GM21423 (cell line): ENCODE data around the gene VOPP1.
"Not testable (repeated sequence)": the region's sequence is repeated elsewhere in the genome, so short reads cannot be mapped to it uniquely, and the experiment has no call there.

Experiments used
- ATAC-seq: cut with Tn5 transposase; IDR thresholded peaks from one replicate; pipeline ENCODE4 v1.9.1; 2021; ENCODE audit warnings: mild to moderate bottlenecking, moderate library complexity; ENCODE audit not compliant: unreplicated experiment

The VOPP1 gene

DNA sequence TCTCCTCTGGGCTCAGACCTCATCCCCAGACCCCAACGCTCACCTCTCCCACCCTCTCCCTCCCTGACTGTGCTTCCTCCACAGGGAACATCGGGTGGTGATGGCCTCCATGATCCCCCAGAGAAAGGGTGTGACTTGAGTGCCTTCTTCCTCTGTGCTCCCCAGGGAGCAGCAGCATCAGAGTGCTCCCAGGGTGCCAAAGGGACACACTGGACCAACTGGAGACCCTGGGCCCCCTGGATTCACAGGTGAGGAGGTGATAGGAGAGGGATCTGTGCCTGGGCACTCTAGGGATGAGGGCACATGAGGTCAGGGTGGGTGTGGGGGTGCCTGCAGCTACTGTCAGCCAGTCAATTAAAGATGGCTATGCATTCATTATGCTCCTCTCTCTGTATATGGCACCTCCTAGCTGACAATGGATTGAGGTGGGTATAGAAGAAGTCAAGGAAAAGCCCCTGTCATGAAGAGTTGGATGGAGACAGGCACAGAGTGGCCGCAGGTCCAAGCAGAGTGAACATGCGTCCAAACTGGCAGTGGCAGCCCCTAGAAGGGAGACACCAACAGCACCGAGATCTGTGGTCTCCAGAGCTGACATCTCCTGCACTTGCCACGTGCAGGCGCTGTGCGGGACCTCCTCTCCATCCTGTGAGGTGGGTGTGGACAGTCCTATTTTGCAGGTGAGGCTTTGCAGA lies 15.5 kb upstream of the VOPP1 start:
- no peak for ATAC-seq

DNA sequence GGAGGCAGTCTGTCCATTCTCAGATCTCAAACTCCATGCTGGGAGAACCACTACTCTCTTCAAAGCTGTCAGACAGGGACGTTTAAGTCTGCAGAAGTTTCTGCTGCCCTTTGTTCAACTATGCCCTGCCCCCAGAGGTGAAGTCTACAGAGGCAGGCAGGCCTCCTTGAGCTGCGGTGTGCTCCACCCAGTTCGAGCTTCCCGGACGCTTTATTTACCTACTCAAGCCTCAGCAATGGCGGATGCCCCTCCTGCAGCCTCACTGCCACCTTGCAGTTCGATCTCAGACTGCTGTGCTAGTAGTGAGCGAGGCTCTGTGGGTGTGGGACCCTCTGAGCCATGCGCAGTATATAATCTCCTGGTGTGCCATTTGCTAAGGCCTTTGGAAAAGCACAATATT lies 10.4 kb upstream of the VOPP1 start:
- ATAC-seq: not testable (repeated sequence)

DNA sequence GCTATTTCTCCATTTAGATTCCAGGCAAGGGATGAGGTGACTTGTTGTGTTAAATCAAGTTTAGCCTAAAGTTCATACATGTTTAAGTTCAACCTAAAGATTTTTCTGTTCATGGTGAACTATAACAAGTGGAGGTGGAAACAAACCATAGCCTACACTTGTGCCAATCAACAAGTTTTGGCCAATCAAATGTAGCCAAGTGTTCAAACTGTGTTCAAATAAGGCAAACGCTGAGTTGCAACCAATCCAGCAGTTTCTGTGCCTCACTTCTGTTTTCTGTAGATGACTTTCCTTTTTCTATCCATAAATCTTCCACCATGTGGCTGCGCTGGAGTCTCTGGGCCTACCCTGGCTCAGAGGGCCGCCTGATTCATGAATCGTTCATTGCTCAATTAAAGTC lies 4.5 kb upstream of the VOPP1 start:
- ATAC-seq: no peak

DNA sequence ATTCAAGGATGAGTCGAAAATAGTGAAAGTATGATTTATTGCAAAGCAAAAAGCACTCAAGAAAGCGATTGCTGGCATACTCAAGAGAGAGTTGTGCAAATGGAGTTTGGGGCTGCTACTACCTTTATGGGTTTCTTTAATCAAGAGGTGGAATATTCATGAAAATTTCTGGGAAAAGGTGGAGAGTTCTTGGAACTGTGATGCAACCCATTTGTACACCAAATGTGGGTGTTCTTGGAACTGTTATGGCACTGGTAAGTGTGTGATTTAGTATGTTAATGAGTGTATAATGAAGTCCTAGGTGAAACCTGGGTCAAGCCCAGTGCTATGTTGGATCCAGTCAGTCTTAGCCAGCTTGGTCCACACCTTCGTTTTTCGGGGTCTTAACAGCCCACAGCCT lies 3.4 kb upstream of the VOPP1 start:
- ATAC-seq: no peak

DNA sequence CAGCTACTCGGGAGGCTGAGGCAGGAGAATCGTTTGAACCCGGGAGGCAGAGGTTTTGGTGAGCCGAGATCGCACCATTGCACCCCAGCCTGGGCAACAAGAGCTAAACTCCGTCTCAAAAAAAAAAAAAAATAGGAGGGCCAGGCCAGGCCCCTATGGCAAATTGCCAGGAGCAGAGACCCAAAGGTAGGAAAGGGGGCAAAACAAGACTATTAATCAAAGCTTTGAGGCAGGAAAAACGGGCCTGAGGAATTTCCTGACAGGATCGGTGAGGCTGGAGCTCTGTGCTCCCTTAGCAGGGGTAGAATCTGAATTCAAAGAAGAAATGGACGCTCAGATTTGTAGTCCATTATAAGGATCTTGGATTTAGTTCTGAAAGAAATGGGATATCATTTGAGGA lies 2.8 kb upstream of the VOPP1 start:
- ATAC-seq: no peak

DNA sequence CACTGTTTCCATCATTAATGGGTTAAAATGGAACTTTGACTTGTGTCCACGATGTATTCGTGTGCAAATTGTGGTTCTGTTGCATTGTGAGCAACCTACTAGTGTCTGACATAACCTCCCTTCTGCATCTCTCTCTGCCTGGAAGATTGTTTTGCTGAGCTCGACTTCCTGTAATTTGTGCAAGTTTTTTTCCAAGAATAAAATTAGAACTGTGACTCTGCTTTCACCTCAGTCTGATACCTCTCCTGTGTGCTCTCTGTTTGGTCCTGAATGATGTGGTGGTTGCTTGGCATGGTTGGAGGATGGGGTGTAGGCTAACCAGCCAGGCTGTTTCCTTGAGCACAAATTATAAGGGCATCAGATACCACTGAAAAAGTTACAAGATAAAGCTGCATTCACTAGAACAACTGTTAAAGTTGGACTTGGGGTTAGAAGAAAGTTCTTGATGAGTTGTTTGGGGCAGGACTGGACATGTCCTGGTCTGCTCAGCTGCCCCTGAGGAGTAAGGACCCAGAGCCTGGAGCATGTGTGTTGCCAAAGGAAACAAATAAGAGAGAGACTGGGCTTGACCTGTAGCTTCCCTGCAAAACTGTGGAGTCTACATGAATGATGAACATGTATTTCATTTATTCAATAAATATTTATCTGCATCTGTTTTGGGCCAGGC lies 1.9 kb upstream of the VOPP1 start:
- no peak for ATAC-seq

DNA sequence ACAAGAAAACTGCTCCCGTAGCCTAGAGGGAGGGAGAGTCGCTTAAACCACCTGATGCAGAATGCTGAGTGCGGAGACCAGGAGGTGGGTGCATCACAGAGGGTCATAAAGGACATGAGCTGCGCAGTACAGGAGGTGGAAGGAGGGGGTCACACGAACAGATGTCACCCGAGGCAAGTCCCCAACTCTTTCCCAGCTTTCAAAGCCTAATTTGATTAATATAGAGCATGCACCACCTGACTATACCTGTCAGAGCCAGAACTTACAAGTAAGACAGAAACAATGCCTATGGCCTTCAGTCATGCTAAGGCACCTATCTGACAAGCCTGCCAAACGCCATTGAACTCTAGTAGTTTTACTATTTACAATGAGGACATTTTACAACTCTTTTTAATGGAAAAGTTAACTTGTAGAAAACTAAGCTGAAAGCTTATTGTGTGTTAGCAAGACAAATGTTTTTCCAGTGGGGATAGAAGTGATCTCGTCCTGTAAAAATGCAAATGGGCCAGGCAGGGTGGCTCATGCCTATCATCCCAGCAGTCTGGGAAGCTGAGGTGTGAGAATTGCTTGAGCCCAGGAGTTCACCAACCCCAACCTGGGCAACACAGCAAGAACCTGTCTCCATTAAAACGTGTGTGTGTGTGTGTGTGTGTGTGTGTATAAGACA lies 1.1 kb upstream of the VOPP1 start:
- no peak for ATAC-seq

DNA sequence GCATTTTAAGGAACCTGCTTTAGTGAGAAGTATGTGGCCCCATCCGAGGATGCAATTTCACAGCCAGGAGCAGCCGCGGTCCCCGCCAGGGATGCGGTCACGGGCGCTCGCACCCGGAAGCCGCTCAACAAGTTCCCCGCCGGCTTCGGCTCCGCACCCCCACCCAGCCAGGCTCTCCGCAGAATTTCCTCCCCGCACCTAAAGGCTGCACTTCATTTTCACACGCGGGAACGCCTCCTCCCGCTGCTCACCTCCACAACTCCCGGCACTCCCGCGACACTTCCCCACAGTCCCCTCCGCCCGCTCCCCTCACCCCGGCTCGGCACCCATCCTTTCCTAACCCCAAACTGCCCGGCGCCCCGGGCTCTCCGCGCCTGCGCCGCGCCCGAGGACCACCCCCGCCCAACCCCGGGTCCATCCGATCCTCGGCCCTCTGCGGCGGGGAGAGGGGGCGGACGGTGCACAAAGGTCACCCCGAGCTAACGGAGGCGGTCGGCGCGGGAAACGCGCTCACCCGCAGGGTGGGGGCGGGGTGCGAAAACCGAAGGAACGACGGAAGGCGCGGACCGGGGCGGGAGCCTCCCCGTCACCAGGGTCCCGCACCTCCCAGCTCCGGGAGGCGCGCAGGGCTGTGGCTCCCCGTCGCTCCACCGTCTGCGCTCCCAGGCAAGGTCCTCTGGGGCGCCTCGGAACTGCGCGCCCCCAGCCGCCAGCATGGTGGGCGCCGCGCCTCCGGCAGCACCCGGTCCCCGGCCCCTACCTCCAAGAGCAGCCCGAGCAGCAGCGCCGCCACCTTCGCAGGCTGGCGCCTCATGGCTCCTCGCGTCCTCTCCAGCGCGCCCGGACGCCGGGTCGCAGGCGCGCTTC lies 558 bp downstream of the VOPP1 start:
- ATAC-seq: peak; percentile 18

DNA sequence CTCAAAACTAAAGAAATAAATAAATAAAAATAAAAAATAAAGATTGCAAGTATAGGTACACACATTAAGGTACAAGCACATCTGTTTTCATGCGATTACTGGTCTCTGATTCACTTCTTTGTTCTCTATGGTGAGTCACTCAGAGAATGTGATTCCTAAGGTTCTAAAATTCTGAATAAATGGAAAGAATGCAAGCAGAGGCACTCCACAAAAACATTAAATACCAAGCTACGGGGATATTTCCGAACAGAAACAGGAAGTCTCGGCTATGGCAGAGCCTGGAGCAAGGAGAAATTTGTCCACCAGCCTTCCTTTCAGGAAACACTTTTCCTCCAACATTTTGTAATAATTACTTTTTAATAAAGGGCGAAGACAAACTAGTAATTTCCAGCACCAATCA lies 1.4 kb downstream of the VOPP1 start:
- no peak for ATAC-seq

DNA sequence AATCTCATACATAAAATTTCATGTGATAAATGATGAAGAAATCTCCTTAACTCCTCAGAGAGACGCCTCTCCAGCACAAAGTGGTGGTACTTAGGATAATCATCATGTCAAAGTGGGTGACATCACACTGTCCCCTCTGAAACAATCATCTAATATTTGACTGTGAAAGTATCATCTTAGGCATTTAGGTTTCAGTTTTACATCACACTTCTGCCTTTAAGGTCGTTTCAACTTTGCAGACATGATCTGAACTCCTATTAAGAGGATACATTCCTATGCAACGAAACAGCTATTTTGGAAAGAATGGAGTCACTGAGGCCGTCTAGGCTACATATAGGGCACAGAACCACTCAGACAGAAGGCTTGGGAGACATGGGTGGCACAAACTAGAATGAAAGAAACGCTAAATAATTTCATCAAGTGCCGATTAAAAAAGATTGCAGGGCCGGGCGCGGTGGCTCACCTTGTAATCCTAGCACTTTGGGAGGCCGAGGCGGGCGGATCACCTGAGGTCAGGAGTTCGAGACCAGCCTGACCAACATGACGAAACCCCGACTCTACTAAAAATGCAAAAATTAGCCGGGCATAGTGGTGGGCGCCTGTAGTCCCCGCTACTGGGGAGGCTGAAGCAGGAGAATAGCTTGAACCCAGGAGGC lies 2.0 kb downstream of the VOPP1 start:
- peak; percentile 27 for ATAC-seq

DNA sequence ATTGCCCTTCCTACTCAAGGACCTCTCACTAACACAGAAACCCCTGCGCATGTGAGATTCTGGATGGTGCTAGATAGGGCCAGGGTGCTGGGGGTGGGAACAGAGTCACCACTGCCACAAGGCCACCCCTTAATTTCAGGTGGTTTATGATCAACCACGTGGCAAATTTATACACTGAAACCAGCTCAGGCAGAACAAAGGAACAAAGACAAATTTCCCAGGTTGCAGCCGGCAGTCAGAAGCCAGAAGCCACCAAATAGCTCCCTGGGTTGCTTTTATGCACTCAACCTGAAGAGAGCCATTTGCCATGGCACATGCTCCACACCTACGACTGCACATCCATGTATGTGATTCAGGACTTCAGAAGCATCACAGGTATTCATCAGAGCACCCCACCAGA lies 2.5 kb downstream of the VOPP1 start:
- peak; percentile 29 for ATAC-seq

DNA sequence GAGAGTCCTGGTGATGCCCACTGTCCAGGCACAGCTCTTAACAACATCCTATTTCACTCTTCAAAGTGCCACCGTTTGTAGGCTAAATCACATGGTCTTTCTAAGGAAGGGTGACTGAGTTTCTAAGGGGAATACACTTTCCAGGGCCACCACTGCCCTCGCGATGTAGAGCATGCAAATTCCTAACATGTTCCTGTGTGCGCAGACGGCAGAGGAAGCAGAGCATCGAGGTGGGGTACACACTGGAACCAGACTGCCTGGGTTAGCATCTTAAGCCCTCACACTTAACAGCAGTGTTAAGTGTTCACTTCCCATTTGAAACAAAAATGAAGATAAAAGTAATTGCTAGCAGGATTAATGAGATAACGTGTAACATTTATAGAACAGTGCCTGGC lies 3.0 kb downstream of the VOPP1 start:
- no peak for ATAC-seq

DNA sequence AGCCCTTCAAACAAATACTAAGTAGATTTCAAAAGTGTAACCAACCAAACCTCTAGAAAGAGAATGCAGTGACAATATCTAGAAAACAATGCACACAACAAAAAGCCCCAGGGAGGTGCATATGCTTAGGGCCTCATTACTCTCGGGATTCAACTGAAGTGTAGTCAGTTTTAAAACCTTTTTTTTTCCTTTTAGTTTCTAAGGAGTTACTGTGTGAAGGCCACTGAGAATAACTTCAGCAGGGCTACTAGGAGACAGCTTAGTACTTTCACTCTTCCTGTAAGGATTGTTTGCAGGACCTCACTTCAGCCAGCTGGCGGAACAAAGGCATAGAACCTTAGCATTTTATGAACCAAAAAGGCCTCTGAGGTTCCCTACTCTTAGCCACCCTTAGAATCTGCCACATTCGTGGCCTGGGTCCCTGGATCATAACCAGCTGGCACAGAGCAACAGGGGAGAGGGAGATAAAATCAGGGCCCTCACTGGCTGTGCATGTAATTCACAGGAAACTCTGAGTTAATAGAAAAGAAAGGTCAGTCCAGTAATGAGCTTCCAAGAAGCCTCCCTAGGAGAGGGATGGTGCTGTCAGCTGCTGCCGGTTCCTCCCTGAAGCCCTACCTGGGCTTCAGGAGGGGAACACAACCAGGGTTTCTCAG lies 3.6 kb downstream of the VOPP1 start:
- no peak for ATAC-seq

DNA sequence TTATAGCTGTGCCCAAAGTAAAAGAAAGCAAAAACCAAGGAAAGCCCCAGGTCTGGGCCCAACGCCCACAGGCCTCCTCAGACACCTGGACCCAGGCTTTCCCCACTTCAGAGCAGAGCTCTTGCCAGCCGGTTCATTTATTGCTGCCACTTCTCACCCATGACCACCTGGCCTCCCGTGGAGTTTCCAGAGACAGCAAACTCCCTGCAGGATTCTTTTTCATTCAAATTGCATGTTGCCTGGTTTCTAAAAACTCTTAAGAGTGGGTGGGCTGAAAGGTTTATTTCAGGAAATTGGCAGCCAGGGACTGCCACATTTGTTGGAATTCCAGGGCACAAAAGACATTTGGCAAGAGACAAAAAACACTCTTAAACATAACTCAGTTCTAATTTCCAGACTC lies 4.7 kb downstream of the VOPP1 start:
- ATAC-seq: no peak

DNA sequence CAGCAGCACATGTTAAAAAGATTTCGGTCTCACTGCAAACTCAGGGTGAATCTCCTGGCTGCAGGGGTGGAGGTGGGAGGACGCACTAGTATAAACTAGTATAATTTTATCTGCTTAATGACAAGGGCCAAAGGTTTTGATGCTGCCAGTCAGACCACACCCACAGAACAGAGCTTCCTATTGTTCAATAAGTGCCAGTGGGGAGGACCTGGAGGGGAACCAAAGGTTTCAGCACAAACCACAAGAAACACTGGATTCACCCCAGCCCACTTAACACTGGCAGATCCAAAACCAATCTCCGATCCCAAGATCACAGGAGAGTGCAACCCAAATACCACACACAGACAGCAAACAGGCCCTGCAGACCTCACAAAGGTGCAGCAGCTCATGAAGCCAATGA lies 6.6 kb downstream of the VOPP1 start:
- no peak for ATAC-seq

DNA sequence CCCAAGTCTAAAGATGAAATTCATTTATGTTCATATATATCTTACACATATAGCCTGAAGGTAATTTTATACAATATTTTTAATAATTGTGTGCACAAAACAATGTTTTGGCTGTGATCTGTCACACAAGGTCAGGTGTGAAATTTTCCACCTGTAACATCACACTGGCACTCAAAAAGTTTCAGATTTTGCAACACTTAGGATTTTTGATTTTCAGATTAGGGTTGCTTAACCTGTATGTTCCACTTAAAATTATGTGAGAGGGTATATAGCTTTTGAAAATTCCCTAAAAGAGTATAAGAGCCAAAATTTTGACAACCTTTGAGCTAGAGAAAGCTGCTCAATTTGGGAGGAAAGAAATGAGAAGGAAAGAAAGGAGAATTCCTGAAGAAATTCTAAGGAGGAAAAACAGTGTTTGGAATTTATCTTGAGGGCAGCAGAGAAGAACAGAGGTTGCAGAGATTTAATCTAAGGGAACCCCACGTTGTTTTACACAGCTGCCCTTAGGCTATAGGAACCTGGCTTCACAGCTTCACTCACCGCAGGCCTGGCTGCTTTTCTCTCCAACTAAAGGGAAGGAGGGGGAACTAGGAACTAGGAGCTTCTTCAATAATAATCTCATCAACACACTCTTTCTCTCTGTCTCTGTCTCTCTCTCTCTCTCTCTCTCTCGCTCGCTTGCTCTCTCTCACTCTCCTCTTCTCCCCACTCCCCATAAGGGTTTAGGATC lies 8.5 kb downstream of the VOPP1 start:
- ATAC-seq: no peak

DNA sequence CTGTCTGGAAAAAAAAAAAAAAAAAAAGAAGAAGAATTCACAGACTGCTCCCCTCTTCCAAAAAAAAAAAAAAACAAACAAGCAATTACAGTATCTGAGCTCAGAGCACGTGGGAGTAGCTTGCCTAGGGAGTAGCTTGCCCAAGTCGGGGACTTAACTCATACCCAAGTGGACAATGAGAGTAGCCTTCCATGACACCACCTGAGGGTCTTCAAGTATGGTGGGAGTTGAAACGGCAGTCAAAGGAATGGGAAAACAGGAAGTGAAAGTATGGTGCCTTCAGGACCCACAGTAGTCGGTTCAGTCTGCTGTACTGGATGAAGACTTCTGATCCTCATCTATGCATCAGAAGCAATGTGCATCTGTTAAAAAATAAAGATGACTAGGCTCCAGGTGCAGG lies 10.6 kb downstream of the VOPP1 start:
- ATAC-seq: no peak

DNA sequence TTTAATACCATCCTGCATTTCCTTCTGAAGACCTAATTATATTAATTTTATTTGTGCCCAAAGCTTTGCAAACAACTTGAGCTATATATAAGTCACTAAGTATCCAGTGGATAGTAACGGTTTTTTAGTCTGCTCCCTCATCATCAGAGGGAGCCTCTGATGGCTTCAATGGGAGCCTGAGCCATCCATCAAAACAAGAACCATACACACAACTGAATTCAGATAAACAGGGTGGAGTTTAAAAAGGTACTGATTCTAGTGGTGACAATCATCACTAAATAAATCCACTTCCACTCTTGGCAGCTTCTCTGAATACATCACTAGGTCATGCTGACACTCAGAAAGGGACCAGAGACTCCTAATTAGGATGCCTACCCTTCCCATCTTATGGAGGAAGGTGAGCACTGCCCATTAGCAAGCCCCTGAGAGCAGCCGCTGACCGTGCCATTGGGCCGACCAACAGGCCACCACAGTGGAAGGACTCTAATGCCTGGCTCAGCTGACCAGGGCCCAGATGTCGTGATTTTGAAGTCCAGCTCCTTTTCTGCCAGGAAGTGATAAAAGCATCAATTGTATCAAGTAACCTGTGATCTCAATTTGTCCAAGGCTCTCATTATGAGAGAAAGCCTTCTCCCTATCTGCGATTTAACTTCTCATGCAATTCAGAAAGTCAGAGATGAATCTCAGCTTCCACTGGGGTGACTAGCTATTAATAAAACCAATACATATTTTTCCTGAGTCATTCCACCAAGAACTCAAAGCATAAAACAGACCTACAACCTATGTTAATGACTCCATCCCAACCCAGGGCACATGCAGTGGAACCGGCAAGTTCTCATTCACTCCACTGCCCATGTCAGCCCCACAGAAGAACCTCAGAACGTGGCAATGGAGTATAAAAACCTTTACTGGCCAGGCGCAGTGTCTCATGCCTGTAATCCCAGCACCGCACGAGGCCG lies 13.1 kb downstream of the VOPP1 start:
- no peak for ATAC-seq
